Colonic mucosa (tissue), 4 donors: ENCODE measurements around the gene TAF1L. TPM values are rescaled to one million over a fixed set of nuclear protein-coding genes. Genes with fewer than 3 reads are reported as not detected.

Source experiments
- DNase-seq: peaks from one replicate; pipeline ENCODE4 v3.0.0-alpha.2; 2020
- H3K27ac ChIP-seq: fragments of 200-600 bp; one replicate; pipeline ENCODE4 v1.8.0; 2021
- H3K27me3 ChIP-seq: fragments of 200-600 bp; one replicate; pipeline ENCODE4 v1.8.0; 2021
- H3K36me3 ChIP-seq: fragments of 200-600 bp; one replicate; pipeline ENCODE4 v1.8.0; 2021
- H3K4me1 ChIP-seq: fragments of 200-600 bp; one replicate; pipeline ENCODE4 v1.8.0; 2021; ENCODE audit warnings: mild to moderate bottlenecking
- H3K4me3 ChIP-seq: fragments of 200-600 bp; one replicate; pipeline ENCODE4 v1.8.0; 2021
- H3K9ac ChIP-seq, 2 donors: one replicate each; pipeline ENCODE4 v1.7.0; 2013; ENCODE audit warnings: control low read depth in 2 of 2, low read depth in 2 of 2, low read length in 2 of 2
- H3K9me3 ChIP-seq: fragments of 200-600 bp; one replicate; pipeline ENCODE4 v1.8.0; 2021
- CTCF ChIP-seq: fragments of 200-600 bp; IDR thresholded peaks from one replicate; pipeline ENCODE4 v1.8.0; 2022; ENCODE audit warnings: antibody characterized with exemption, mild to moderate bottlenecking
- intact Hi-C: fragments of 100-400 bp; cut with DNase I; formaldehyde crosslinking; loops from one replicate; pipeline ENCODE4 v1.14.1; 2022
- total RNA-seq, 2 donors: library from RNA; stranded (reverse); fragmentation: NEBNext Ultra II Directional in 1 of 2; extraction: Animal tissue kit (Norgen Biotek cat#: 25700) in 1 of 2; gene quantifications; one replicate each; pipeline ENCODE4 v1.2.1, GENCODE V29; 2021
- donor health status: healthy.
- donor health status: DM: no; HTN: no; CAD: no.
- donor health status: DM: no; HTN: no; CAD: no.

TAF1L gene
- total RNA-seq = not detected

DNA sequence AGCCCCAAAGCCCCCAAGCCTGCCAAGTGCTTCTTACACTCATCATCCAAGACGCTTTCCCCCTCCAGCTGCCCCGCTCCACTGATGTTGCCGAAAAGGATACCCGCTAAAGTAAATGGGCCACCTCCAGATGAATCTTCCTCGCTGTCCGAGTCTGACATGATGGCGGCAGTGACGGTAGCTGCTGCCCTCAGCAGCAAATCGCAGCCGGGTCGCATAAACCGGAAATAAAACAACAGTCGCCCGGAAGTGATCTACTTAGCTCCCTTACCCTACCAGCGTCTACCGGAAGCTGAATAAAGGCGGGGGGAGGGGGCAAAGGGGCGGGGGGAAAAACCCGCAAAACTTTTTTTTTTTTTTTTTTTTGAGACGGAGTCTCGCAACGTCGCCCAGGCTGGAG lies at the start of gene TAF1L:
Gene TAF1L (minus strand): TSS at position 308 of the 400 bp plus-strand sequence. CDS start 90 bp downstream, at position 218.
- no peak within 1 kb of the TSS for H3K27ac ChIP-seq
- H3K9ac ChIP-seq = no peak within 1 kb of the TSS
- H3K4me3 ChIP-seq = no peak within 1 kb of the TSS
- no peak for TF ChIP-seq CTCF
- H3K36me3 ChIP-seq = no peaks in the 10 kb centered on the region
- no peaks in the 10 kb centered on the region for H3K27me3 ChIP-seq
- intact Hi-C loops = no loop called here
- no peak for DNase-seq
- no peaks in the 10 kb centered on the region for H3K9me3 ChIP-seq
- no peaks in the 10 kb centered on the region for H3K4me1 ChIP-seq

DNA sequence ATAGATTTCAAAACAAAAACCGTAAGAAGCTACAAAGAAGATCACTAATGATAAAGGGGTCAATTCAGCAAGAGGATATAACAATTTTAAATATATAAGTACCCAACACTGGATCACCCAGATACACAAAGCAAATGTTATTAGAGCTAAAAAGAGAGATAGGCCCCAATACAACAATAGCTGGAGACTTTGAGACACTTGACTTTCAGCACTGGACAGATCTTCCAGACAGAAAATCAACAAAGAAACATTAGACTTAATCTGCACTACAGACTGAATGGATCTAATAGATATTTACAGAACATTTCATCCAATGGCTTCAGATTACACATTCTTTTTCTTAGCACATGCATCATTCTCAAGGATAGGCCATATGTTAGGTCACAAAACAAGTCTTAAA lies 46.3 kb upstream of the TAF1L start:
- no peak overlapping the region for H3K27ac ChIP-seq
- H3K4me1 ChIP-seq = no peaks in the 10 kb centered on the region
- H3K36me3 ChIP-seq = no peaks in the 10 kb centered on the region
- H3K4me3 ChIP-seq = no peak overlapping the region
- intact Hi-C loops = no loop called here
- no peaks in the 10 kb centered on the region for H3K27me3 ChIP-seq
- H3K9ac ChIP-seq = no peak overlapping the region
- H3K9me3 ChIP-seq = no peaks in the 10 kb centered on the region
- no peak for DNase-seq
- no peak for TF ChIP-seq CTCF

GRCh38 chr9:32677931-32678330 lies 42.5 kb upstream of the TAF1L start:
- no peak for DNase-seq
- H3K4me1 ChIP-seq = no peaks in the 10 kb centered on the region
- intact Hi-C loops = no loop called here
- no peak overlapping the region for H3K27ac ChIP-seq
- no peaks in the 10 kb centered on the region for H3K27me3 ChIP-seq
- no peaks in the 10 kb centered on the region for H3K36me3 ChIP-seq
- H3K9ac ChIP-seq = no peak overlapping the region
- H3K4me3 ChIP-seq = no peak overlapping the region
- TF ChIP-seq CTCF = no peak
- no peaks in the 10 kb centered on the region for H3K9me3 ChIP-seq

DNA sequence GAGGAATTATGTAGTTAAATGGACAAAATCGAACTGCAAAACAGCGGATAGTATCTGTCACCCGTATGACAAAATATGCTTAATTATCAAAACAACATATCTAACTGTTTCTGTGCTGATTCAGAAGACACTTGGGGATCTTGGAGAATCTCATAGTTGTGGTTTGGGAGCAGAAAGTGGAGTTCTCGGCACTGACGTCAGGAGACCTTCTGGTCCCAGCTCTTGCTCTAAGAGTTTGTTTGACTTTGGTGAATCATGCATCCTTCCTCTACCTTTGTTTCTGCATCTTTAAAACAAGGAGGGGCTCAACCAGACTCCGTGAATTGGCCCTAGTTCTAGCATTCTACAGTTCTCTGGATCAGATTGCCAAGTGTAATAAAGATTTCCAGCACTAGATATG lies 37.0 kb upstream of the TAF1L start:
- H3K9ac ChIP-seq = no peak overlapping the region

DNA sequence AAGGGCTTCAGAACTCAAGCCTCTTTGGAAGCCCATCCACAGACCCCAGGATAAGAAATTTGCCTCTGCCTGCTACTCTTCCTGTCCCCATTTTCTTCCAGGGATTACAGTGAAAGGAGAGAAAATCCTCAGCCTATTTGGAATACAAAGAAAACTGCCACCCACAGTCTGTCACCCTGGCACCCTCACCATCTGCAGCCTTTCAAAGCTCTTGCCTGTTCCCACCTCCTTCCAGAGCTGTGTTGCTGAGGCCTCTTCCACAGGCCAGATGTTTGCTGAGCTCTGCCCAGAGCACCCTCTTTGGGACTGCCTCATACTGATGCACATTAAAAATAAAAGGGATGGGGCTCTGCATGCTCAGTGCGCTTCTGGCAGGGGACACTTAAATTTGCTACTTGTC lies 35.9 kb upstream of the TAF1L start:
- Histone ChIP-seq H3K36me3 (no peaks in the 10 kb centered on the region), H3K9ac (no peak overlapping the region), H3K27ac (no peak overlapping the region), H3K4me3 (no peak overlapping the region), H3K9me3 (no peaks in the 10 kb centered on the region), H3K27me3 (no peaks in the 10 kb centered on the region), H3K4me1 (no peaks in the 10 kb centered on the region)
- intact Hi-C loops = no loop called here
- DNase-seq = no peak
- TF ChIP-seq CTCF = no peak

More for the DNA sequence above, 37.0 kb upstream of the TAF1L start:
- H3K4me1 ChIP-seq = no peaks in the 10 kb centered on the region
- H3K4me3 ChIP-seq = no peak overlapping the region
- H3K9me3 ChIP-seq = no peaks in the 10 kb centered on the region
- no peak for TF ChIP-seq CTCF
- no peaks in the 10 kb centered on the region for H3K27me3 ChIP-seq
- no peaks in the 10 kb centered on the region for H3K36me3 ChIP-seq
- no peak for DNase-seq
- intact Hi-C loops = no loop called here
- no peak overlapping the region for H3K27ac ChIP-seq

GRCh38 chr9:32665101-32665500 lies 29.6 kb upstream of the TAF1L start:
- intact Hi-C loops = no loop called here
- no peak for DNase-seq
- TF ChIP-seq CTCF = no peak
- Histone ChIP-seq H3K9me3 (no peaks in the 10 kb centered on the region), H3K9ac (no peak overlapping the region), H3K27me3 (no peaks in the 10 kb centered on the region), H3K36me3 (no peaks in the 10 kb centered on the region), H3K27ac (no peak overlapping the region), H3K4me3 (no peak overlapping the region), H3K4me1 (no peaks in the 10 kb centered on the region)
